ENCODE data around the gene BLOC1S6.

DNA sequence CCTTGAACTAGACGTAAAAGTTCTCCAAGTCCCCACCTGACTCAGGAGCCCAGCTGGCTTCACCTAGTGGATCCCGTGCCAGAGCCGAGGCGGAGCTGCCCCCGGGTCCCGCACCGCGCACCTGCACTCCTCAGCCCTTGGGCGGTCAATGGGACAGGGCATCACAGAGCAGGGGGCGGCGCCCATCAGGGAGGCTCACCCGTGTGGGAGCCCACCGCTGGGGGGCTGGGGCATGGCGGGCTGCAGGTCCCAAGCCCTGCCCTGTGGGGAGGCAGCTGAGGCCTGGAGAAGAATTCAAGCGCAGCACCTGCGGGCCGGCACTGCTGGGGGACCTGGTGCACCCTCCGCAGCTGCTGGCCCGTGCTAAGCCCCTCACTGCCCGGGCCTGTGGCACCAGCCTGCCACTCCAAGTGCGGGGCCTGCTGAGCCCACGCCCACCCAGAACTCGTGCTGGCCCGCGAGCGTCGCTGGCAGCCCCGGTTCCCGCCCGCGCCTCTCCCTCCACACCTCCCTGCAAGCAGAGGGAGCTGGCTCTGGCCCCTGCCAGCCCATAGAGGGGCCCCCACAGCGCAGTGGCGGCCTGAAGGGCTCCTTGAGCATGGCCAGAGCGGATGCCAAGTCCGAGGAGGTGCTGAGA is 63.8 kb downstream of the BLOC1S6 start:
- TF ChIP-seq, protein P1, sequence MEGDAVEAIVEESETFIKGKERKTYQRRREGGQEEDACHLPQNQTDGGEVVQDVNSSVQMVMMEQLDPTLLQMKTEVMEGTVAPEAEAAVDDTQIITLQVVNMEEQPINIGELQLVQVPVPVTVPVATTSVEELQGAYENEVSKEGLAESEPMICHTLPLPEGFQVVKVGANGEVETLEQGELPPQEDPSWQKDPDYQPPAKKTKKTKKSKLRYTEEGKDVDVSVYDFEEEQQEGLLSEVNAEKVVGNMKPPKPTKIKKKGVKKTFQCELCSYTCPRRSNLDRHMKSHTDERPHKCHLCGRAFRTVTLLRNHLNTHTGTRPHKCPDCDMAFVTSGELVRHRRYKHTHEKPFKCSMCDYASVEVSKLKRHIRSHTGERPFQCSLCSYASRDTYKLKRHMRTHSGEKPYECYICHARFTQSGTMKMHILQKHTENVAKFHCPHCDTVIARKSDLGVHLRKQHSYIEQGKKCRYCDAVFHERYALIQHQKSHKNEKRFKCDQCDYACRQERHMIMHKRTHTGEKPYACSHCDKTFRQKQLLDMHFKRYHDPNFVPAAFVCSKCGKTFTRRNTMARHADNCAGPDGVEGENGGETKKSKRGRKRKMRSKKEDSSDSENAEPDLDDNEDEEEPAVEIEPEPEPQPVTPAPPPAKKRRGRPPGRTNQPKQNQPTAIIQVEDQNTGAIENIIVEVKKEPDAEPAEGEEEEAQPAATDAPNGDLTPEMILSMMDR (IDR thresholded peaks at IDR 0.05; ENCODE audit: poor library complexity, severe bottlenecking), result no peak
- TF ChIP-seq EZH2 (IDR thresholded peaks at IDR 0.05; ENCODE audit: borderline replicate concordance, insufficient read depth, low read length, poor library complexity, severe bottlenecking) (no peak), RAD21 (conservative IDR thresholded peaks at IDR 0.05) (no peak), POLR2AphosphoS5 (IDR thresholded peaks at IDR 0.05) (no peak), SMC3 (conservative IDR thresholded peaks at IDR 0.05; ENCODE audit: poor library complexity) (no peak), EP300 (conservative IDR thresholded peaks at IDR 0.05; ENCODE audit: poor library complexity, severe bottlenecking) (no peak), TAF1 (IDR thresholded peaks at IDR 0.05; ENCODE audit: low read depth) (no peak)
- TF ChIP-seq, protein P2, sequence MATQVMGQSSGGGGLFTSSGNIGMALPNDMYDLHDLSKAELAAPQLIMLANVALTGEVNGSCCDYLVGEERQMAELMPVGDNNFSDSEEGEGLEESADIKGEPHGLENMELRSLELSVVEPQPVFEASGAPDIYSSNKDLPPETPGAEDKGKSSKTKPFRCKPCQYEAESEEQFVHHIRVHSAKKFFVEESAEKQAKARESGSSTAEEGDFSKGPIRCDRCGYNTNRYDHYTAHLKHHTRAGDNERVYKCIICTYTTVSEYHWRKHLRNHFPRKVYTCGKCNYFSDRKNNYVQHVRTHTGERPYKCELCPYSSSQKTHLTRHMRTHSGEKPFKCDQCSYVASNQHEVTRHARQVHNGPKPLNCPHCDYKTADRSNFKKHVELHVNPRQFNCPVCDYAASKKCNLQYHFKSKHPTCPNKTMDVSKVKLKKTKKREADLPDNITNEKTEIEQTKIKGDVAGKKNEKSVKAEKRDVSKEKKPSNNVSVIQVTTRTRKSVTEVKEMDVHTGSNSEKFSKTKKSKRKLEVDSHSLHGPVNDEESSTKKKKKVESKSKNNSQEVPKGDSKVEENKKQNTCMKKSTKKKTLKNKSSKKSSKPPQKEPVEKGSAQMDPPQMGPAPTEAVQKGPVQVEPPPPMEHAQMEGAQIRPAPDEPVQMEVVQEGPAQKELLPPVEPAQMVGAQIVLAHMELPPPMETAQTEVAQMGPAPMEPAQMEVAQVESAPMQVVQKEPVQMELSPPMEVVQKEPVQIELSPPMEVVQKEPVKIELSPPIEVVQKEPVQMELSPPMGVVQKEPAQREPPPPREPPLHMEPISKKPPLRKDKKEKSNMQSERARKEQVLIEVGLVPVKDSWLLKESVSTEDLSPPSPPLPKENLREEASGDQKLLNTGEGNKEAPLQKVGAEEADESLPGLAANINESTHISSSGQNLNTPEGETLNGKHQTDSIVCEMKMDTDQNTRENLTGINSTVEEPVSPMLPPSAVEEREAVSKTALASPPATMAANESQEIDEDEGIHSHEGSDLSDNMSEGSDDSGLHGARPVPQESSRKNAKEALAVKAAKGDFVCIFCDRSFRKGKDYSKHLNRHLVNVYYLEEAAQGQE (IDR thresholded peaks at IDR 0.05; ENCODE audit: borderline replicate concordance), result no peak

All from neural cell (in vitro differentiated cells).